ENCODE measurements around the gene BBC3. TPM values are rescaled to one million over a fixed set of nuclear protein-coding genes. Genes with fewer than 3 reads are reported as not detected.
A peak's percentile ranks its signal among the peaks of the same experiment; 100 is the strongest.

Gene BBC3
- total RNA-seq, 1 donor from 2014 or later: 5.1 TPM

GRCh38 chr19:47239152-47239551, 8.2 kb upstream of the BBC3 start:
- no peak for DNase-seq
- intact Hi-C loops (cut with micrococcal nuclease): no loop called here
- ATAC-seq: no peak

GRCh38 chr19:47236072-47236675, 5.2 kb upstream of the BBC3 start:
- intact Hi-C loops (cut with micrococcal nuclease): no loop called here
- no peak for DNase-seq
- no peak for ATAC-seq

- intact Hi-C loops (cut with micrococcal nuclease): no loop called here
- DNase-seq (no peak), ATAC-seq (no peak)
These were observed 1.6 kb upstream of the BBC3 start for GRCh38 chr19:47232422-47233211.

GRCh38 chr19:47231215-47232054, 436 bp upstream of the BBC3 start:
- DNase-seq: peak; percentile 95
- intact Hi-C loops (cut with micrococcal nuclease): no loop called here

GRCh38 chr19:47230054-47230920, 712 bp downstream of the BBC3 start:
- ATAC-seq (no peak), DNase-seq (peak; percentile 82)
- intact Hi-C loops (cut with micrococcal nuclease): no loop called here

More at GRCh38 chr19:47231215-47232054, 436 bp upstream of the BBC3 start:
- peak; percentile 33 for ATAC-seq

- ATAC-seq (no peak), DNase-seq (no peak)
- intact Hi-C loops (cut with micrococcal nuclease): no loop called here
These were observed 1.3 kb downstream of the BBC3 start for GRCh38 chr19:47229676-47230053.

- ATAC-seq (no peak), DNase-seq (no peak)
- intact Hi-C loops (cut with micrococcal nuclease): no loop called here
These were observed 1.9 kb downstream of the BBC3 start for GRCh38 chr19:47228937-47229675.

GRCh38 chr19:47228168-47228936, 2.6 kb downstream of the BBC3 start:
- DNase-seq: peak; percentile 69
- intact Hi-C loops (cut with micrococcal nuclease): no loop called here
- ATAC-seq: peak; percentile 1

- DNase-seq: peak; percentile 91
- ATAC-seq: peak; percentile 67
- intact Hi-C loops (cut with micrococcal nuclease): no loop called here
These were observed 3.4 kb downstream of the BBC3 start for GRCh38 chr19:47227352-47228167.

GRCh38 chr19:47226426-47227351, 4.3 kb downstream of the BBC3 start:
- ATAC-seq (peak; percentile 80), DNase-seq (peak; percentile 92)
- intact Hi-C loops (cut with micrococcal nuclease): no loop called here

- ATAC-seq: peak; percentile 67
- DNase-seq: peak; percentile 95
These were observed 5.1 kb downstream of the BBC3 start for GRCh38 chr19:47225746-47226425.

GRCh38 chr19:47221890-47222289, 9.1 kb downstream of the BBC3 start:
- DNase-seq (no peak), ATAC-seq (no peak)
- intact Hi-C loops (cut with micrococcal nuclease): no loop called here

More at GRCh38 chr19:47225746-47226425, 5.1 kb downstream of the BBC3 start:
- intact Hi-C loops (cut with micrococcal nuclease): no loop called here

GRCh38 chr19:47221080-47221841, 9.7 kb downstream of the BBC3 start:
- ATAC-seq (no peak), DNase-seq (no peak)
- intact Hi-C loops (cut with micrococcal nuclease): no loop called here

- intact Hi-C loops (cut with micrococcal nuclease): no loop called here
- ATAC-seq (no peak), DNase-seq (no peak)
These were observed 15.4 kb downstream of the BBC3 start for GRCh38 chr19:47215581-47215980.

Data from left ventricle myocardium superior (tissue), 1 donor.